PC-3 (cell line): Measurements from ENCODE around the gene TAGLN2. TPM values are rescaled to one million over a fixed set of nuclear protein-coding genes. Genes with fewer than 3 reads are reported as not detected.
"Not testable (repeated sequence)": the region's sequence is repeated elsewhere in the genome, so short reads cannot be mapped to it uniquely, and the experiment has no call there.

Source experiments
- ATAC-seq: fragments of 200-7000 bp; cut with Tn5 transposase; 2 replicates; pipeline ENCODE4 v1.9.1; 2020; ENCODE audit warnings: mild to moderate bottlenecking, moderate library complexity
- BruUV-seq: library from RNA; stranded (reverse); fragments of 400-500 nt; replicated peaks from 2 replicates; lab custom pipeline; 2021; lab: Mats Ljungman, UMichigan
- CTCF ChIA-PET: fragments of 300-600 bp; sonication (Branson Sonifier 250); formaldehyde crosslinking; loops from one replicate; lab custom pipeline; 2022; ENCODE audit warnings: antibody characterized with exemption; lab: Charles Lee
- POLR2A ChIA-PET: fragments of 300-600 bp; sonication (Branson Sonifier 250); formaldehyde crosslinking; loops from one replicate; lab custom pipeline; 2022; ENCODE audit warnings: antibody characterized with exemption; ENCODE audit not compliant: unreplicated experiment; lab: Charles Lee
- DNase-seq: peaks from one replicate; pipeline ENCODE4 v3.0.0-alpha.2; 2015
- H2AFZ ChIP-seq: fragments of 300-600 bp; sonication (generic); 2 replicates; pipeline ENCODE4 v1.6.0; 2016; ENCODE audit warnings: antibody characterized with exemption, low read length
- H3F3A ChIP-seq: fragments of 300-600 bp; sonication (generic); one replicate; pipeline ENCODE4 v1.6.0; 2017; ENCODE audit warnings: antibody characterized with exemption, low read length, control low read depth, mild to moderate bottlenecking; ENCODE audit not compliant: unreplicated experiment
- H3K27ac ChIP-seq: fragments of 300-600 bp; sonication (generic); 2 replicates; pipeline ENCODE4 v1.5.1; 2016; ENCODE audit warnings: mild to moderate bottlenecking, low read length
- H3K27me3 ChIP-seq: fragments of 300-600 bp; sonication (generic); 2 replicates; pipeline ENCODE4 v1.6.1; 2016; ENCODE audit warnings: low read length, mixed read lengths
- H3K36me3 ChIP-seq: fragments of 300-600 bp; sonication (generic); 2 replicates; pipeline ENCODE4 v1.6.1; 2016; ENCODE audit warnings: low read depth, mixed run types, low read length, mixed read lengths
- H3K4me1 ChIP-seq: fragments of 300-600 bp; sonication (generic); 2 replicates; pipeline ENCODE4 v1.5.1; 2016; ENCODE audit warnings: low read length; ENCODE audit not compliant: insufficient read depth
- H3K4me2 ChIP-seq: fragments of 300-600 bp; sonication (generic); 2 replicates; pipeline ENCODE4 v1.6.0; 2016; ENCODE audit warnings: low read length
- H3K4me3 ChIP-seq: fragments of 300-600 bp; sonication (generic); 2 replicates; pipeline ENCODE4 v1.5.1; 2016; ENCODE audit warnings: mild to moderate bottlenecking, low read length, mixed read lengths
- H3K79me2 ChIP-seq: fragments of 300-600 bp; sonication (generic); 2 replicates; pipeline ENCODE4 v1.6.1; 2017; ENCODE audit warnings: low read length, mixed read lengths
- H3K9ac ChIP-seq: fragments of 300-600 bp; sonication (generic); 2 replicates; pipeline ENCODE4 v1.6.0; 2016; ENCODE audit warnings: mild to moderate bottlenecking, low read length
- H3K9me2 ChIP-seq: fragments of 300-600 bp; sonication (generic); replicated peaks from 2 replicates; pipeline ENCODE4 v1.6.1; 2016; ENCODE audit warnings: mixed run types, low read length, mixed read lengths
- H3K9me3 ChIP-seq: fragments of 300-600 bp; sonication (generic); 2 replicates; pipeline ENCODE4 v1.6.1; 2016; ENCODE audit warnings: low read length, mixed read lengths
- H4K20me1 ChIP-seq: fragments of 300-600 bp; sonication (generic); 2 replicates; pipeline ENCODE4 v1.6.1; 2016; ENCODE audit warnings: low read length, mixed read lengths
- CTCF ChIP-seq: fragments of 300-600 bp; sonication (generic); conservative IDR thresholded peaks from 2 replicates; pipeline ENCODE4 v1.5.1; 2017; ENCODE audit warnings: antibody characterized with exemption, low read depth, mild to moderate bottlenecking, low read length
- EZH2 ChIP-seq: fragments of 300-600 bp; sonication (generic); IDR thresholded peaks from one replicate; pipeline ENCODE4 v1.6.1; 2017; ENCODE audit warnings: antibody characterized with exemption, mild to moderate bottlenecking, low read length; ENCODE audit not compliant: unreplicated experiment
- EZH2phosphoT487 ChIP-seq: fragments of 300-600 bp; sonication (generic); IDR thresholded peaks from 2 replicates; pipeline ENCODE4 v1.6.1; 2018; ENCODE audit warnings: mild to moderate bottlenecking, antibody characterized with exemption, low read length, borderline replicate concordance
- intact Hi-C: fragments of 100-400 bp; cut with micrococcal nuclease; formaldehyde crosslinking; loops from 2 replicates; pipeline ENCODE4 v1.9.0; 2023
- total RNA-seq: library from RNA; depleted of rRNA; stranded (reverse); fragments of >200 nt; gene quantifications from 2 replicates; pipeline ENCODE4 v1.2.3, GENCODE V29; 2014

The TAGLN2 gene
- total RNA-seq, 1 experiment from 2014 or later: 1,584 TPM

GRCh38 chr1:159900755-159901360 is 24.4 kb downstream of the TAGLN2 start:
- Histone ChIP-seq H3K4me3 (peak overlapping the region; percentile 56; the same call in 1 of the 2 replicates), H3K27me3 (no peaks in the 10 kb centered on the region), H3K79me2 (no peaks in the 10 kb centered on the region), H3K36me3 (no peaks in the 10 kb centered on the region), H2AFZ (no peak overlapping the region), H3F3A (no peaks in the 10 kb centered on the region), H3K9ac (peak overlapping the region; percentile 14; the same call in 1 of the 2 replicates), H3K9me3 (no peaks in the 10 kb centered on the region), H3K9me2 (no peaks in the 10 kb centered on the region), H3K27ac (peak overlapping the region; percentile 91), H3K4me1 (peaks cover 20% of the 10 kb centered on the region), H3K4me2 (peak overlapping the region; percentile 81), H4K20me1 (no peaks in the 10 kb centered on the region)
- no TSS peak for BruUV-seq
- intact Hi-C loops: no loop called here
- ChIA-PET CTCF (interaction anchor here (0.6 to 1.3 kb wide), 2 partner anchors 21 to 107 kb away, joined by 3 to 5 read pairs; no protein-coding TSS in a partner anchor), POLR2A (no interaction called here)
- ATAC-seq (no peak; the same call in 1 of the 2 replicates), DNase-seq (no peak)
- no peak for TF ChIP-seq EZH2phosphoT487
- TF ChIP-seq CTCF: no peak
- TF ChIP-seq EZH2: no peak

- Histone ChIP-seq H3K36me3 (no peaks in the 10 kb centered on the region), H2AFZ (peak within 1 kb of the TSS; percentile 61), H3K4me2 (peak within 1 kb of the TSS; percentile 81), H3K79me2 (no peaks in the 10 kb centered on the region), H4K20me1 (no peaks in the 10 kb centered on the region), H3K27me3 (no peaks in the 10 kb centered on the region), H3K9me3 (no peaks in the 10 kb centered on the region), H3F3A (no peaks in the 10 kb centered on the region), H3K27ac (peak within 1 kb of the TSS; percentile 91), H3K9me2 (no peaks in the 10 kb centered on the region), H3K4me3 (peak within 1 kb of the TSS; percentile 56), H3K4me1 (peaks cover 20% of the 10 kb centered on the region), H3K9ac (peak within 1 kb of the TSS; percentile 63)
- DNase-seq: peak; percentile 97
- BruUV-seq: TSS peak; percentile 90
- POLR2A ChIA-PET: interaction anchor here (0.5 to 0.7 kb wide), 3 partner anchors 9 to 50 kb away, joined by 3 to 9 read pairs (median 4); no protein-coding TSS in a partner anchor
- CTCF ChIA-PET: interaction anchor here (0.6 to 1.3 kb wide), 2 partner anchors 20 to 108 kb away, joined by 3 to 5 read pairs; no protein-coding TSS in a partner anchor
- ATAC-seq: peak; percentile 83
- TF ChIP-seq CTCF (no peak), EZH2phosphoT487 (no peak), EZH2 (no peak)
- intact Hi-C loops: no loop called here
These were observed 25.1 kb downstream of the TAGLN2 start, which contains the start of gene CFAP45 for GRCh38 chr1:159900086-159900680. Gene CFAP45 (minus strand): TSS chr1:159900165. CDS start chr1:159900098, 67 bp downstream.

DNA sequence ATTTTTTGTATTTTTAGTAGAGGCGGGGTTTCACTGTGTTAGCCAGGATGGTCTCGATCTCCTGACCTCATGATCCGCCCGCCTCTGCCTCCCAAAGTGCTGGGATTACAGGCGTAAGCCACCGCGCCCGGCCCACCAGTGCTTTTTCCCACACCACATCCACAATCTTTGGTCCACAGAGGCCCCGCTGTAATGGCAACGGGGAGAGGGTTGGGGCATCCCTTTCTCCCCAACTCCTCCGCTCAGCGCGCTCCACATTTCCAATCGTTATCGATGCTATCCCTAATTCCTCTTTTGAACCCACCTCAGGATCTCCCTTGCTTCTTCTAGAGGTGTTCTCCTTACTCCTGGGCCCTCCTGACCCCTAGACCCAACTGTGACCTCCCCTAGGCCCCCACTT is 25.7 kb downstream of the TAGLN2 start:
- Histone ChIP-seq H3K27ac (peak overlapping the region; percentile 91), H3K9ac (peak overlapping the region; percentile 63), H3K4me1 (peaks cover 20% of the 10 kb centered on the region), H3K4me3 (peak overlapping the region; percentile 56; the same call in 1 of the 2 replicates), H3K4me2 (peak overlapping the region; percentile 81)
- CTCF ChIA-PET, H3K79me2 ChIP-seq, H3F3A ChIP-seq, intact Hi-C loops, H3K36me3 ChIP-seq, H2AFZ ChIP-seq, H4K20me1 ChIP-seq, BruUV-seq, ATAC-seq, DNase-seq, H3K27me3 ChIP-seq, H3K9me2 ChIP-seq, H3K9me3 ChIP-seq: not testable (repeated sequence)
- POLR2A ChIA-PET: interaction anchor here (0.5 to 0.7 kb wide), 3 partner anchors 8 to 49 kb away, joined by 3 to 9 read pairs (median 4); no protein-coding TSS in a partner anchor
